GM21381 (cell line): ENCODE results near the gene OR2S2.
"Not testable (repeated sequence)": the region's sequence is repeated elsewhere in the genome, so short reads cannot be mapped to it uniquely, and the experiment has no call there.

Source experiments
- ATAC-seq: cut with Tn5 transposase; IDR thresholded peaks from one replicate; pipeline ENCODE4 v1.9.1; 2021; ENCODE audit warnings: mild to moderate bottlenecking, moderate library complexity; ENCODE audit not compliant: unreplicated experiment

Gene OR2S2

DNA sequence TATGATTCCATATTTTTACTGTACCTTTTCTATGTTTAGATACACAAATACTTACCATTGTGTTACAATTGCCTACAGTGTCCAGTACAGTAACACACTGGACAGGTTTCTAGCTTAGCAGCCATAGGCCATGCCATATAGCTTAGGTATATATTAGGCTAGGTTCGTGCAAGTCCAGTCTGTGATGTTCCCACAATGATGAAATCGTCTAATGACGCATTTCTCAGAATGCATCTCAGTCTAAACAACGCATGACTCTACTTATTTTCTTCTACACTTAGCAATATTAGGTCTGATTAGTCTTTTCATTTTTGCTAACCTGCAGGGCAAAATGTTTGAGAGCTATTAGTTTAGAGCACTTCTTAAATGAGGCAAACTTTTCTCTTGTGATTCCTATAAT, 22.7 kb downstream of the OR2S2 start:
- no peak for ATAC-seq

DNA sequence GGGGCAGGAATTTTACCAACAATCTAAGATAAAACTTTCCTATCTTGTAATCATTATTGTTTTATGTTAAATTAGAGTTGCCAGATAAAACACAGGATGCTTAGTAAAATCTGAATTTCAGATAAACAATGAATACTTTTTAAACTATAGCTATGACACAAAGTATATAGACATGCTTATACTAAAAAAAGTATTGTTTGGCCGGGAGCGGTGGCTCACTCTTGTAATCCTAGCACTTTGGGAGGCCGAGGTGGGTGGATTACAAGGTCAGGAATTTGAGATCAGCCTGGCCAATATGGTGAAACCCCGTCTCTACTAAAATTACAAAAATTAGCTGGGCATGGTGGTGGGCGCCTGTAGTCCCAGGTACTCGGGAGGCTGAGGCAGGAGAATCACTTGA, 23.9 kb downstream of the OR2S2 start:
- ATAC-seq, result not testable (repeated sequence)

DNA sequence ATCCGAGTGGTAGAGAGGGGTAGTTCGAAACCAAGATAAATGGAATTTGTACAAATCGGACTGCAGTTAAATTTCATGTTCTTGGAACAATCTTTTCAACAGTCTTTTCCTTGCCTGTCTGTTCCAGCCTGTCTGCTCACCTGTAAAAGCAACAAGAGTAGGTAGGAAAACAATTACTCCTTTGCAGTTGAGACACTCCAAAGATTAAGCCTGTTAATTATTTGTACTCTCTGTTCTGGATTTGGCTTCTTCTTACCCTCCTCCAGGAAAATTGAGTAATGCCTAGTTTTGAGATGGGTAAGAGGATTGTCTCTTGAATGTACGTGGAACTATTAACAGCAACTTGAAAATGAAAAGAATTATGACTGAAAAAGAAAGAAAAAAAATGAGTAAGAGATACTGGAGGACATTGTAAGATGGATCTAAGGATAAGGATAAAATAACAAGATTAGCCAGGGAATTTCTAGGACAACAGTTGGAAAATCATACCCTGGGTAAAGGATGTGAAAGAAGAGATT, 24.3 kb downstream of the OR2S2 start:
- ATAC-seq, result no peak

DNA sequence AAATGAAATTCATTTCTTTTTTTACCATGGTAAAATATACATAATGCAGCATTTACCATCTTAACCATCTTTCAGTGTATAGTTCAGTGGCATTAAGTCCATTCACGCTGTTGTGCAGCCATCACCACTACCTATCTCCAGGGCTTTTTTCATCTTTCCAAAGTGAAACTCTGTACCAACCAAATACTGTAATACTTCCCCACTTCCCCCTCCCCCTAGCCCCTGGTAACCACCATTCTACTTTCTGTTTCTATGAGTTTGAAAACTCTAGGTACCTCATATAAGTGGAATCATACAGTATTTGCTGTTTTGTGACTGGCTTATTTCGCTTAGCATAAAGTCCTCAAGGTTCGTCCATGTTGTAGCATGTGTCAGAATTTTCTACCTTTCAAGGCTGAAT, 25.2 kb downstream of the OR2S2 start:
- no peak for ATAC-seq

DNA sequence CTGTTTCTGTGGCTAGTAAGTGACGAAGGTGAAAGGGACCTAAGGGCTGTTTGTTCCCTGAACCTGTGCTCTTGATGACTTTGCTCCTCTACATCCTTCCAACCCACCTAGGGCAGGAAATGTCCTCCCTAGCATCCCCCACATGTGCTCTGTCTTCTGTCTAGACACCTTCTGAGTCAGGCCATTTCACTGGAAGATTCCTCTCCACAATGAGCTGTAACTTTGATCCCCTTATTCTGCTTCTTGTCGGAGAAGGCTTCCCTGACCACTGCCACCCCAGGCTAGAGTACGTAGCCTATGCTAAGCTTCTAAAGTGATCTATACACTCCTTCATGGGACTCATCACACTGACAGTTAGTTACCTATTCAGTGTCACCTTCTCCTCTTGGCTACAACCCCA, 27.0 kb downstream of the OR2S2 start:
- ATAC-seq, result no peak

DNA sequence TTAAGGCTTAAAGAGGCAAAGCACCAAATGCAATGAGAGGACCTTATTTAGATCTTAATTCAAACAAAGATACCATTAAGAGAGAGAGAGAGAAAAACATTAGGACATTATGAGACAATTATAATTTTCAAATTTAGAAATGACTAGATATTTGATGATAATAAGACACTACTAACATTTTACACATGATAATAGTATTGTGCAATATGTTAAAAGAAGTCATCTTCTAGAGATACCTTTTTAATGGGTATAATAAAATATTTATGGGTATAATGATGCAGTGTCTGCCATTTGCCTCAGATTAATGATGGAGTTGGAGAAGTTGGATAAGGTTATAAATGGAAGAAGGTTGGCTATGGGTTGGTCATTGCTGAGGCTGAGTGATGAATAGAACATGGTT, 27.4 kb downstream of the OR2S2 start:
- ATAC-seq, result no peak

DNA sequence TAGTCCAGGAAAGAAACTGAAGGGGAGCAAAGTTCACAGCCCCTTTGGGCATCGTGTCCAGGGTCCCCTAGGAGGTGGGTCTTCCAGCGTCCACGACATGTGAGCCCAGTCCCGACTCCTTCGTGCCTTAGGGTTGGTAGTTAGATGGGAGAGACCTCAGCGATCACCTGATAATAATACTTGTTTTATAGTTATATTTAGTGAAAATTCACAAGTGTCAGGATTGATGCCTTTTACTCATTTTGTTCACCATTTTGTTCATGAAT, 28.6 kb downstream of the OR2S2 start:
- no peak for ATAC-seq

DNA sequence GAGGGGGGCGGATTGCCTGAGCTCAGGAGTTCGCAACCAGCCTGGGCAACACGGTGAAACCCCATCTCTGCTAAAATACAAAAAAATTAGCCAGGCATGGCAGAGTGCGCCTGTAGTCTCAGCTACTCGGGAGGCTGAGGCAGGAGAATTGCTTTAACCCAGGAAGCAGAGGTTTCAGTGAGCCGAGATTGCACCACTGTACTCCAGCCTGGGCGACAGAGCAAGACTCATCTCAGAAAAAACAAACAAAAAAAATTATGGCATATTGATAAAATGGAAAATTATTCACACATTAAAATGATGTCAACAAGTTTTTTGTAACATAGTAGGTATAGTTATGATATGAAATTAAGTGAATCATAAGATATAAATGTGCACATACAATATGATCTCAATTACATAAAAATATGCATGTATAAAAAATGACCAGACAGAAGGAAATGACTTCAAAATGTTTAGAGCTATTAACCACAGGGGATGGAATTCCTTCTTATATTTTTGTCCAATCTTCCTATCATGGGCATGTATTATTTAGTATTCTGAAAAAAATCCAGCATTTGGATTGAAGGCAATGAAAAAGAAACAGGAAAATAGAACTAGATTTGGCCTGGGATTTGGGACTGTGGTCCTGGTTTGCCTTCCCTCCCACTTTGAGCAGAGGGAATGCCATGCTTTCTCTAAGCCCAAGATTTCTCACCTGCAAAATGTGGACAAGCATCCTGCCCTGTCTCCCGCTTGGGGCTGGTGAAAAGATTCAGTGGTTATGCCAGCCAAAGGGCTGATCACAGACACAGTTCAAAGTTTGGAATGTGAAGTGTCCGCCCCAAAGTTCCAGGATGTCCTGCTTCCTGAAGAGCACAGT, 29.1 kb downstream of the OR2S2 start:
- no peak for ATAC-seq

DNA sequence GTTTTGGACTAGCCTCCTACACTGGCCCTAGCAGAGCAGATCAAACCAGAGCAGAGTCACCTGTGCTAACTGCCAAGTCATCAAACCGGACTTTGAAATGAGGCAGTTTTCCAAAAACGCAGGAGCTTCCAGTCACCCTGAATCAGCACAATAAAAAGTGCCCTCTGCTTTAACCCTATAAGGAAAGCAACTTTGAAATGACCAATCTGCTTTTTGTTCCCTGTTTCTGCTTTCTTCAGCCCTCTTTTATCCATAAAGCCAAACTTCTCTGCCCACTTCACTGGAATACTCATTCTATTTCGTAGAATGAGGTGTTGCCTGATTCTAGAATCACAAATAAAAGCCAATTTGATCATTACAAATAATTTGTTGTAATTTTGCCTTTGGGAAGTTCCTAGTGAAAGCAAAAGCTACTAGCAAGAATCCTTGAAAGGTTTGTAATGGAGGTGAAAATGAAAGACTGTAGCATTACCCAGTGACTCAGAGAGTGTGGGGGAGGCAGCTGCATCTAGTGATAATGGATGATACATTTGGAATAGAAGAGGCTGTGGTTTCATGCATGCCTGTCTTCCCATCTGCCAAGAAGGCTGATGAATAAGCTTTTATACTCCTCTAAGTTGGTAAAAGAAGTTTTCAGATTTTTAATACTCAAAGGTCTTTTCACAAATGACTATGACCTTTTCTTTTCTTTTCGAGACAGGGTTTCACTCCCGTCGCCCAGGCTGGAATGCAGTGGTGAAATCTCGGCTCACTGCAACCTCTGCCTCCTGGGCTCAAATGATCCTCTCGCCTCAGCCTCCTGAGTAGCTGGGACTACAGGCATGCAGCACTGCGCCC, 33.8 kb downstream of the OR2S2 start:
- ATAC-seq, result no peak

DNA sequence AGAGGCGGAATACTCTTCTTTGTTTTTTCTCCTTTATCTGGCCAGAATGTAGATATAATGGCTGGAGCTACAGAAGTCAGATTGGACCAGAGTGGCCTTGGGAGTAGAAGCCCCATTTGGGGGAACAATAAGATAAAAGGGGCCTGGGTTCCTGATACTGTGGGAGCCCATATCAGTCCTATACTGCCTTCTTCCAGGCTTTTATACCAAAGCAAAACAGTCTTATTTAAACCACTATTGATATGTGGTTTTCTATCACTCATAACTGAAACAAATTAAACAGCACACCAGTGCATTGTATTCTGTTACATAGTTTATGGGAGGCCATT, 34.4 kb downstream of the OR2S2 start:
- ATAC-seq, result no peak

DNA sequence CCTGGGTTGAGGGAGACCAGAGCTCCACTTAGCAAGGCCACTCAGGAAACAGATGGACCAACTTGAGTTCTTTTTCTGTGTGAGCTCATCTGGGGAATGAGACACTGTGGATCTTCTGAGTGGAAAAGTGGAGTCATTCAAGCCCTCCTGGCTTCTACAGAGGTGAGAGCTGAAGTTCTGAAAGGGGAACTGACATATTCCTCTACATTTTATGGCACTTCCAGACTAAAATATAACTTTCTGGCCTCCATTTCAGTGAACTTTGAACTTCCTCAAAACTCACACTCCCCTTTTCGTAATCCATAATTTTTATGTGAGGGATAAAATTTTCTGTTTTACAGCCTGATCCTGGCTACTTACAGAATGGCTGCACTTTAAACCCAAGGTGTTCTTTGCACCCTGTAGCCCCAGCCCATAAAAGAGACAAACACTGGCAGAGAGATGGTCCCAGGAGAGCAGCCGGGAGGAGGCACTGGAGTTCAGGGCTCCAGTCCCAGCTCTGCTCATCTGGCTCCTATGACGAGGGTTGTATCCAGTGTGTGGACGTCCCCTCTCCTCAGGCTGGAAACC, 37.8 kb downstream of the OR2S2 start:
- ATAC-seq, result no peak

DNA sequence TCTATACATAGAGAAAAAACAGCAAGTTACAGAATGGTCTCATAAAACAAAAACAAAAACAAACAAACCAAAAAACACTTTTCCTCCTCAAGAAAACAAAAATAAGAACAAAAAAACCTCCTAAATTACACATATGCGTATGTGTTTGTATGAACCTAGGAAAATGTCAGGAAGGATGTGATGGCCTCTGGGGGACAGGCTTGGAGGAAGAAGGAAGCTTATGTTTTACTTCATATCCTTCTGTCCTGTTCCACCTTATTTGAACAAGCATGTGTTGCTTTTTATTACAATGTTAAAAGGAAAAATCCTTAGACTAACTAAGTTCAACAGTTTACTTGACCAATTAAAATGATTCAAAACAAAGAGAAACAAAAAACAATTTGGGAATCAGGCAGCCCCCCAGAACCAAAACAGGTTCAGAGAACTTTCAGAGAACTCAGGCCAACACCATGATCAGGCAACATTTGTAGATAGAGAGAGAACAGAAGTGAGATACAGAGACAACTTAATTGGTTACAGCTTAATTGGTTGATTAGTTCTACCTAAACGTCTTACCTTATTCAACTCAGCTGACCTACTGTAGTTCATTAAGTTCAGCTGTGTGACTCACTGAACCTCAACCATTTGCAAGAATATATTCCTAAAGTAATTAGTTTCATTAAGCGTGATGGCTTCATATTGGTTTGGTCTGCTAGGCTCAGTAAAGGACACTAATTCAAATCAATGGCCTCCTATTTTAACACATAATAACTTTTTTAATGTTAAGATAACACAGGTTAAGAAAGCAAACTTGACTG, 38.5 kb downstream of the OR2S2 start:
- ATAC-seq, result no peak

DNA sequence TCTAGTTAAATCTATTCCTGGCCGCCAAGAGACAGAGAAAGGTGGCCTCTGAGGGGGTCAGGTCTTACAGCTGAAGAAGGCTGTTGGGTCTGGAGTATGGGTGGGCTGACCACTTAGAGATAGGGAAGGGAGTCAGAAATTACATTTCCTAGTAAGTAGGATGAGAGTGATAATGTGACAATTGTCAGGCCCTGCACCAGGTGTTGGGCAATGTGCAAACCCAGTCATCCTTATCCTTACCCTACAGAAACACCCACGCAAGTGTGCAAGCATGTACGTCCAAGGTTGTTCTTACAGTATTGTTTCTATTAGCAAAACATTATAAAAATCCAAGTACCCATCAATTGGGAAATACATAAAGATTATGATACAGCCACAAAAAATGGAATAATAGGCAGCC, 39.2 kb downstream of the OR2S2 start:
- no peak for ATAC-seq

DNA sequence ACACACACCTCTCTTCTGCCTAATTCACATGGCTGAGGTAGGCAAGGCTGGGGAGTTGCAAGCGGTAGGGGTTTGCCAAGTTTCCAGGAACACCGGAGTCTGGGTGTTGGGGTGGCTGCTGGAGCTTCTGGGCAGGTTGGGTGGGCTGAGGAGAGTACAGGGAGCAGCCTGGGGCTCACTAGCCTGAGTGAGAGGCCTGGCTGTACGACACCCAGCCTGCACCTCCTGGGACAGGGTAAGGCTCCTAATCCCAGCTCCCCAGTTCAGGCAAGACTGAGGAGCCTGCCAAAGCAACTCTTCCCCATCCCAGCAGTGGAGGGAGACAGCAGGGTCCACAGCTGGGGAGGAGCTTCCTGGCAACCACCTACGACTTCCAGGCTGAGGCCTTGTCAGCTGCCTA, 40.7 kb downstream of the OR2S2 start:
- no peak for ATAC-seq

DNA sequence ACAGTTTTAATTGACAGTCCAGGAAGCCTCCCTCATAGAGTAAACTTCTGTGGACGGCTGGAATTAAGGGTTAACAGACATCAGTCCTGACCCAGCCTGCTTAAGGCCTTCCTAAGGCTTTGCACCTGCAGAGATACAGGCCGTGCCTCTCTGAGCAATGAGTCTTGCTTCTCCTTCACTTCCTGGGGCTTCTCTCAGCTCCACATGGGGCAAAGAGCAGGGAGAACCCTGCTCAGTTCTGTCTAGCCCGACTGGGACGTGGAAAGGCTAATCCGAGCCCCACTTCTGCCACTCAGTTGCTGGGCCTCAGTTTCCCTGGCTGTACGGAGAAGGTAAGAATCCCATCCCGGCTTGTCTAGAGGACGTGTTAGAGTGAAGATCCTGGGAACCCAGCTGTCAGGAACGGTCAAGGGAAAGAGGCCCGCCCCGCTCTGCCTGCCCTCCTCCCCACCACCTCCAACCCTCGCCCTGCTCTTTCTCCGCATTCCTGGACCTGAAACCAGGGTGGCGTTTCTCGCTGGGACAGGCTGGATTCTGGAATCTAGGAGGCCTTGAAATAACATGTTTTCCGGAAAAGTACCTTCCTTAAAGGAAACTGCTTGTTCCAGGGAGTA, 42.2 kb downstream of the OR2S2 start:
- ATAC-seq, result no peak

DNA sequence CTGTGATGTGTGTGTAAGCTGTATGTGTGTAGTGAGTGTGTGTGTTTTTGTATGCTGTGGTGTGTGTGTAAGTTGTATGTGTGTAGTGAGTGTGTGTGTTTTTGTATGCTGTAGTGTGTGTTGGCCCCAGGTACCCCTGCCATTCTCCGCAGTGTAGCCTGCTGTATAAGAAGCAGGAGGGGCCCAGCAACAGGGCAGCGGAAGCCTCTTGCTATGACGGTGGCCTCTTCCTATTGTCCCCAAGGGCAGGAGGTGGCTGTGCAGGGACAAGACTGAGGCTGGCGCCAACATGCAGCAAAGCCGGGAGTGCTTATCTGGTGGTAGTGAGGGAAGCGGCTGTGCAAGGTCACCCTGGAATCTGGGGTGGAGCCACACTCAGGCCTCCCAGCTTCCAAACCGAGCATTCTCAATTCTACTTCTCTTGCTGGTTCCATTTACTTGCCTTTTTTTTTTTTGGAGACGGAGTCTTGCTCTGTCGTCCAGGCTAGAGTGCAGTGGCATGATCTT, 43.6 kb downstream of the OR2S2 start:
- no peak for ATAC-seq

DNA sequence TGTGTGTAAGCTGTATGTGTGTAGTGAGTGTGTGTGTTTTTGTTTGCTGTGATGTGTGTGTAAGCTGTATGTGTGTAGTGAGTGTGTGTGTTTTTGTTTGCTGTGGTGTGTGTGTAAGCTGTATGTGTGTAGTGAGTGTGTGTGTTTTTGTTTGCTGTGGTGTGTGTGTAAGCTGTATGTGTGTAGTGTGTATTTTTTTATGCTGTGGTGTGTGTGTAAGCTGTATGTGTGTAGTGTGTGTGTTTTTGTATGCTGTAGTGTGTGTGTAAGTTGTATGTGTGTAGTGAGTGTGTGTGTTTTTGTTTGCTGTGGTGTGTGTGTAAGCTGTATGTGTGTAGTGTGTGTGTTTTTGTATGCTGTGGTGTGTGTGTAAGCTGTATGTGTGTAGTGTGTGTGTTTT, 44.5 kb downstream of the OR2S2 start:
- ATAC-seq, result not testable (repeated sequence)

DNA sequence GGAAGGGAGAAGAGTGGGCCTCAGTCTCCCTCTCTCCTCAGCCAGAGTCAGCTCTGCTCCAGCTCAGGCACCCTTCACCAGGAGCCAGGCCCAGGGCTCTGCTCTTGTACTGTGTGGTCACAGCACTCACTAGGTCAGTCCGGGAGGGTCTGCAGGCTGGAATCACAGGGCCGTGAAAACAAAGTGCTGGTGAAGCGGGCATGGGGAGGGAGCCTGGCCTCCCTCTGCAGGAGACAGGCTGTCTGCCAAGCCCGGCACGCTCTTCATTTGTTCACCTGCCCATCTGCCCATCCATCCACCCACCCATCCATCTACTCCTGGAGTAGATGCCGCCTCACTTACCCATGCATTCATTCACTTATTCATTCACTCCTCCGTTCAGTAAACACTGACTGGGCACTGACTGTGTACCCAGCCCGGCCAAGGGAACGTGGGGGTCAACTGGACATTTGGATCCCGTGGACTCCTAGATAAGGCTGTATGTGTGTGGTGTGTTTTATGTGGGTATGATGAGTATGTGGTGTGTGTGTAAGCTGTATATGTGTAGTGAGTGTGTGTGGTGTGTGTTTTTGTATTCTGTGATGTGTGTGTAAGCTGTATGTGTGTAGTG, 45.1 kb downstream of the OR2S2 start:
- no peak for ATAC-seq

DNA sequence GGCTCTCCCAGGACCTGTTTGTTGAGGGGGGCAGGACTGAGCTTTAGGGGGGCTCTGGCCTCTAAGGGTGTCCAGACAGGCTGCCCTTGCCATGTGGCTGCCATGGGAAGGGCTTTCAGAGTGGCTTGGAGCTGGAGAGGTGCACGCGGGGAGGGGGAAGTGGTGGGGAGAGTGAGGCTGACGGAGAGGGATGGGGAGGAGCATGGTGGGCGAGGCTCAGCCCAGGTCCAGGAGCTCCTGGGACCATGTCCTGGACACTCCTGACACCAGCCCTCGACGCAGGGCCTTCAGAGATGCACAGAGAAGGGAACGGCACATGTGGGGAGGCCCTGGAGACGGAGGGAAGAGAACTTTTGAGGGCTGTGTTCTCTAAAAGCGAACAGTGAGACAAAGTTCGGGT, 46.3 kb downstream of the OR2S2 start:
- no peak for ATAC-seq
